ENCODE results near the gene TUBD1.
"Not testable (repeated sequence)": the region's sequence is repeated elsewhere in the genome, so short reads cannot be mapped to it uniquely, and the experiment has no call there.

Gene TUBD1

GRCh38 chr17:59841091-59841881, 51.5 kb downstream of the TUBD1 start:
- H3K27me3 ChIP-seq (ENCODE audit: insufficient read depth, low read length); H3K9me3 ChIP-seq (ENCODE audit: insufficient read depth, low read depth, low read length): not testable (repeated sequence)
- Histone ChIP-seq H3K9ac (ENCODE audit: low read depth, low read length) (peak overlapping the region; percentile 98), H3K36me3 (ENCODE audit: insufficient read depth, low read depth, low read length) (peaks cover 32% of the 10 kb centered on the region), H3K4me3 (ENCODE audit: low read length) (peak overlapping the region; percentile 91), H3K27ac (ENCODE audit: low read length) (peak overlapping the region; percentile 31), H3K4me1 (ENCODE audit: insufficient read depth, low read length) (peaks cover 17% of the 10 kb centered on the region; the same call in 1 of the 2 replicates)

- H3K4me1 ChIP-seq (ENCODE audit: insufficient read depth, low read length), result peaks cover 9% of the 10 kb centered on the region; the same call in 1 of the 2 replicates
- peak overlapping the region; percentile 91 for H3K4me3 ChIP-seq (ENCODE audit: low read length)
- H3K9ac ChIP-seq (ENCODE audit: low read depth, low read length), result peak overlapping the region; percentile 98
- H3K27me3 ChIP-seq (ENCODE audit: insufficient read depth, low read length), result no peaks in the 10 kb centered on the region
- H3K27ac ChIP-seq (ENCODE audit: low read length), result peak overlapping the region; percentile 84
- H3K36me3 ChIP-seq (ENCODE audit: insufficient read depth, low read depth, low read length), result peaks cover 32% of the 10 kb centered on the region
- H3K9me3 ChIP-seq (ENCODE audit: insufficient read depth, low read depth, low read length), result no peaks in the 10 kb centered on the region
These were observed 52.2 kb downstream of the TUBD1 start for GRCh38 chr17:59840329-59841090.

- Histone ChIP-seq H3K27ac (ENCODE audit: low read length) (peak overlapping the region; percentile 84), H3K4me1 (ENCODE audit: insufficient read depth, low read length) (peaks cover 6% of the 10 kb centered on the region; the same call in 1 of the 2 replicates), H3K9me3 (ENCODE audit: insufficient read depth, low read depth, low read length) (no peaks in the 10 kb centered on the region), H3K4me3 (ENCODE audit: low read length) (peak overlapping the region; percentile 91), H3K27me3 (ENCODE audit: insufficient read depth, low read length) (no peaks in the 10 kb centered on the region), H3K9ac (ENCODE audit: low read depth, low read length) (peak overlapping the region; percentile 98), H3K36me3 (ENCODE audit: insufficient read depth, low read depth, low read length) (peaks cover 32% of the 10 kb centered on the region)
These were observed 53.0 kb downstream of the TUBD1 start for GRCh38 chr17:59839651-59840328.

- Histone ChIP-seq H3K27me3 (ENCODE audit: insufficient read depth, low read length) (no peaks in the 10 kb centered on the region), H3K36me3 (ENCODE audit: insufficient read depth, low read depth, low read length) (peaks cover 32% of the 10 kb centered on the region), H3K9me3 (ENCODE audit: insufficient read depth, low read depth, low read length) (no peaks in the 10 kb centered on the region), H3K4me1 (ENCODE audit: insufficient read depth, low read length) (peaks cover 6% of the 10 kb centered on the region; the same call in 1 of the 2 replicates), H3K4me3 (ENCODE audit: low read length) (peak overlapping the region; percentile 91), H3K27ac (ENCODE audit: low read length) (peak overlapping the region; percentile 84), H3K9ac (ENCODE audit: low read depth, low read length) (peak overlapping the region; percentile 98)
These were observed 54.5 kb downstream of the TUBD1 start for GRCh38 chr17:59838052-59838916.

- Histone ChIP-seq H3K27me3 (ENCODE audit: insufficient read depth, low read length) (no peaks in the 10 kb centered on the region), H3K4me3 (ENCODE audit: low read length) (peak overlapping the region; percentile 91), H3K9ac (ENCODE audit: low read depth, low read length) (peak overlapping the region; percentile 98), H3K4me1 (ENCODE audit: insufficient read depth, low read length) (peaks cover 10% of the 10 kb centered on the region; the same call in 1 of the 2 replicates), H3K27ac (ENCODE audit: low read length) (peak overlapping the region; percentile 84), H3K36me3 (ENCODE audit: insufficient read depth, low read depth, low read length) (peaks cover 32% of the 10 kb centered on the region), H3K9me3 (ENCODE audit: insufficient read depth, low read depth, low read length) (no peaks in the 10 kb centered on the region)
These were observed 55.3 kb downstream of the TUBD1 start for GRCh38 chr17:59837308-59838051.

GRCh38 chr17:59832883-59833379, 59.8 kb downstream of the TUBD1 start:
- Histone ChIP-seq H3K4me3 (ENCODE audit: low read length) (no peak overlapping the region), H3K36me3 (ENCODE audit: insufficient read depth, low read depth, low read length) (no peaks in the 10 kb centered on the region), H3K9ac (ENCODE audit: low read depth, low read length) (no peak overlapping the region), H3K9me3 (ENCODE audit: insufficient read depth, low read depth, low read length) (no peaks in the 10 kb centered on the region), H3K4me1 (ENCODE audit: insufficient read depth, low read length) (peaks cover 12% of the 10 kb centered on the region; the same call in 1 of the 2 replicates), H3K27ac (ENCODE audit: low read length) (no peak overlapping the region), H3K27me3 (ENCODE audit: insufficient read depth, low read length) (no peaks in the 10 kb centered on the region)

- Histone ChIP-seq H3K36me3 (ENCODE audit: insufficient read depth, low read depth, low read length) (no peaks in the 10 kb centered on the region), H3K27ac (ENCODE audit: low read length) (no peak overlapping the region), H3K27me3 (ENCODE audit: insufficient read depth, low read length) (no peaks in the 10 kb centered on the region), H3K9me3 (ENCODE audit: insufficient read depth, low read depth, low read length) (no peaks in the 10 kb centered on the region), H3K9ac (ENCODE audit: low read depth, low read length) (no peak overlapping the region), H3K4me1 (ENCODE audit: insufficient read depth, low read length) (peaks cover 20% of the 10 kb centered on the region), H3K4me3 (ENCODE audit: low read length) (no peak overlapping the region)
These were observed 61.8 kb downstream of the TUBD1 start for GRCh38 chr17:59830846-59831486.

- Histone ChIP-seq H3K4me3 (ENCODE audit: low read length) (no peak overlapping the region), H3K36me3 (ENCODE audit: insufficient read depth, low read depth, low read length) (no peaks in the 10 kb centered on the region), H3K9me3 (ENCODE audit: insufficient read depth, low read depth, low read length) (no peaks in the 10 kb centered on the region), H3K27ac (ENCODE audit: low read length) (no peak overlapping the region), H3K4me1 (ENCODE audit: insufficient read depth, low read length) (peaks cover 27% of the 10 kb centered on the region), H3K27me3 (ENCODE audit: insufficient read depth, low read length) (no peaks in the 10 kb centered on the region), H3K9ac (ENCODE audit: low read depth, low read length) (no peak overlapping the region)
These were observed 62.6 kb downstream of the TUBD1 start for GRCh38 chr17:59830007-59830630.

- H3K4me1 ChIP-seq (ENCODE audit: insufficient read depth, low read length), result peaks cover 27% of the 10 kb centered on the region
- H3K36me3 ChIP-seq (ENCODE audit: insufficient read depth, low read depth, low read length), result no peaks in the 10 kb centered on the region
- no peaks in the 10 kb centered on the region for H3K9me3 ChIP-seq (ENCODE audit: insufficient read depth, low read depth, low read length)
- no peak overlapping the region for H3K9ac ChIP-seq (ENCODE audit: low read depth, low read length)
- H3K27me3 ChIP-seq (ENCODE audit: insufficient read depth, low read length), result no peaks in the 10 kb centered on the region
- H3K4me3 ChIP-seq (ENCODE audit: low read length), result no peak overlapping the region
- H3K27ac ChIP-seq (ENCODE audit: low read length), result no peak overlapping the region
These were observed 63.3 kb downstream of the TUBD1 start for GRCh38 chr17:59829217-59830006.

Data from iPS-20b (cell line).